Measurements from ENCODE around the gene CARD11. TPM values are rescaled to one million over a fixed set of nuclear protein-coding genes. Genes with fewer than 3 reads are reported as not detected.

CARD11 gene
- total RNA-seq, 2 donors from 2014 or later = 3.7 to 4.4 TPM

GRCh38 chr7:3083350-3083749 lies 39.7 kb upstream of the CARD11 start:
- H3K9me3 ChIP-seq = no peaks in the 10 kb centered on the region
- ATAC-seq (ENCODE audit: insufficient number of reproducible peaks, low FRiP score, low read depth) (no peak), DNase-seq (ENCODE audit: low spot score) (no peak)
- H3K4me1 ChIP-seq (ENCODE audit: control insufficient read depth in 1 of 2, low read depth in 2 of 2) = no peaks in the 10 kb centered on the region
- H3K27me3 ChIP-seq (replicated peaks; ENCODE audit: insufficient read depth) = no peaks in the 10 kb centered on the region
- TF ChIP-seq CTCF (IDR thresholded peaks at IDR 0.05) = no peak
- no peak overlapping the region for H3K27ac ChIP-seq
- no peak overlapping the region for H3K4me3 ChIP-seq
- no peaks in the 10 kb centered on the region for H3K36me3 ChIP-seq

GRCh38 chr7:3082831-3083230 lies 39.2 kb upstream of the CARD11 start:
- Histone ChIP-seq H3K4me1 (ENCODE audit: control insufficient read depth in 1 of 2, low read depth in 2 of 2) (no peaks in the 10 kb centered on the region), H3K27ac (no peak overlapping the region), H3K9me3 (no peaks in the 10 kb centered on the region), H3K27me3 (replicated peaks; ENCODE audit: insufficient read depth) (no peaks in the 10 kb centered on the region), H3K4me3 (no peak overlapping the region), H3K36me3 (no peaks in the 10 kb centered on the region)
- TF ChIP-seq CTCF (IDR thresholded peaks at IDR 0.05) = no peak
- no peak for ATAC-seq (ENCODE audit: insufficient number of reproducible peaks, low FRiP score, low read depth)
- DNase-seq (ENCODE audit: low spot score) = no peak

- no peak for TF ChIP-seq CTCF (IDR thresholded peaks at IDR 0.05)
- ATAC-seq (ENCODE audit: insufficient number of reproducible peaks, low FRiP score, low read depth) = no peak
- H3K4me1 ChIP-seq (ENCODE audit: control insufficient read depth in 1 of 2, low read depth in 2 of 2) = no peaks in the 10 kb centered on the region
Measured at GRCh38 chr7:3082386-3082785, 38.7 kb upstream of the CARD11 start.

GRCh38 chr7:3080106-3080505 lies 36.4 kb upstream of the CARD11 start:
- Histone ChIP-seq H3K4me3 (no peak overlapping the region), H3K27me3 (replicated peaks; ENCODE audit: insufficient read depth) (no peaks in the 10 kb centered on the region), H3K9me3 (peaks cover 6% of the 10 kb centered on the region), H3K27ac (no peak overlapping the region), H3K36me3 (no peaks in the 10 kb centered on the region), H3K4me1 (ENCODE audit: control insufficient read depth in 1 of 2, low read depth in 2 of 2) (no peaks in the 10 kb centered on the region)
- TF ChIP-seq CTCF (IDR thresholded peaks at IDR 0.05) = no peak
- ATAC-seq (ENCODE audit: insufficient number of reproducible peaks, low FRiP score, low read depth) (no peak), DNase-seq (ENCODE audit: low spot score) (no peak)

More at GRCh38 chr7:3082386-3082785, 38.7 kb upstream of the CARD11 start:
- no peak overlapping the region for H3K4me3 ChIP-seq
- no peak for DNase-seq (ENCODE audit: low spot score)
- no peak overlapping the region for H3K27ac ChIP-seq
- no peaks in the 10 kb centered on the region for H3K9me3 ChIP-seq
- no peaks in the 10 kb centered on the region for H3K27me3 ChIP-seq (replicated peaks; ENCODE audit: insufficient read depth)
- no peaks in the 10 kb centered on the region for H3K36me3 ChIP-seq

GRCh38 chr7:3078514-3078913 lies 34.8 kb upstream of the CARD11 start:
- ATAC-seq (ENCODE audit: insufficient number of reproducible peaks, low FRiP score, low read depth) (no peak), DNase-seq (ENCODE audit: low spot score) (no peak)
- Histone ChIP-seq H3K27ac (no peak overlapping the region), H3K27me3 (replicated peaks; ENCODE audit: insufficient read depth) (no peaks in the 10 kb centered on the region), H3K9me3 (peaks cover 6% of the 10 kb centered on the region), H3K4me3 (no peak overlapping the region), H3K36me3 (no peaks in the 10 kb centered on the region), H3K4me1 (ENCODE audit: control insufficient read depth in 1 of 2, low read depth in 2 of 2) (no peaks in the 10 kb centered on the region)
- no peak for TF ChIP-seq CTCF (IDR thresholded peaks at IDR 0.05)
